Measurements from ENCODE around the gene CDKAL1. TPM values are rescaled to one million over a fixed set of nuclear protein-coding genes. Genes with fewer than 3 reads are reported as not detected.
A peak's percentile ranks its signal among the peaks of the same experiment; 100 is the strongest.
"Not testable (repeated sequence)": the region's sequence is repeated elsewhere in the genome, so short reads cannot be mapped to it uniquely, and the experiment has no call there.

The CDKAL1 gene
- total RNA-seq, 2 donors from 2014 or later = 12.1 to 19.0 TPM

DNA sequence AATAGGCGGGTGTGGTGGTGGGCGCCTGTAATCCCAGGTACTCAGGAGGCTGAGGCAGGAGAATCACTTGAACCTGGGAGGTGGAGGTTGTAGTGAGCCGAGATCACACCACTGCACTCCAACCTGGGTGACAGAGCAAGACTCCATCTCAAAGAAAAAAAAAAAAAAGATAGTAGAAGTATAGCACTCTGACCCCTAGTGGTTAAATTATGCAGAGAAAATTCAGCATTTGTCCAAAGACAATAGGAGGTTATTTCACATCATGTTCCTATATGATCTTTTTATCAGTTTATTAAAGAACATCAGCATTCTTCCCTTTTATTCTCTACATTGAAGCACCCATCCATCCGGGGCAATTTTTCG is 5.2 kb upstream of the CDKAL1 start:
- intact Hi-C loops (cut with DNase I) = loop anchor here (2.0 to 5.0 kb wide), 2 partner anchors 127 to 238 kb away; partner anchors contain the start of gene E2F3
- 30% methylated on average over 5 of the region's 5 CpGs for WGBS
- H3K4me3 ChIP-seq; H3K36me3 ChIP-seq; H3K27ac ChIP-seq; DNase-seq (ENCODE audit: low spot score); H3K4me1 ChIP-seq (replicated peaks); H3K9me3 ChIP-seq; H3K27me3 ChIP-seq (replicated peaks; ENCODE audit: insufficient read depth): not testable (repeated sequence)
- TF ChIP-seq CTCF (IDR thresholded peaks at IDR 0.05) = peak; percentile 40 to 66 (median 54)

DNA sequence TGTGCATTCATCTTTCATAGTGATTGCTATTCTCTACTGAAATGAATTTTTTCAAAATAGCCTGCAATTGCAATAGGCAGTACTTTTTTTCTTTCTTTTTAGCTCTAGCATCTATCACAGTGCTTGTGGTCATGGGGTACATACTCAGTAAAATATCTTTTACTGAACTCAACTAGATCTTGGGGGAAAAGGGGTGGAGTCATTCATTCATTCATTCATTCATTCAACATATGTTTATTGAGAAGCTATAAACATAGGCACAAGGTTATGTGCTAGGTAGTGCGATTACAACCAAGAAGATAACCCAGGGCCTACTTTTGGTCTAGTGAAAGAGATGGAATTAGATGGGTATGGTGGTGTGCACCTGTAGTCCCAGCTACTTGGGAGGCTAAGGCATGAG is 1.4 kb upstream of the CDKAL1 start:
- TF ChIP-seq POLR2A (IDR thresholded peaks at IDR 0.05) = no peak
- TF ChIP-seq POLR2AphosphoS5 (IDR thresholded peaks at IDR 0.05) = no peak
- no peak for TF ChIP-seq CTCF (IDR thresholded peaks at IDR 0.05)
- Histone ChIP-seq H3K9me3 (no peaks in the 10 kb centered on the region), H3K4me3 (no peak overlapping the region), H3K4me1 (replicated peaks) (no peaks in the 10 kb centered on the region), H3K27ac (no peak overlapping the region), H3K27me3 (replicated peaks; ENCODE audit: insufficient read depth) (no peaks in the 10 kb centered on the region), H3K36me3 (no peaks in the 10 kb centered on the region)
- intact Hi-C loops (cut with DNase I) = loop anchor here (5.0 kb wide), 1 partner anchor 441 kb away; no protein-coding TSS in a partner anchor
- no peak for DNase-seq (ENCODE audit: low spot score)
- WGBS = 100% methylated on average over 1 of the region's 1 CpG

GRCh38 chr6:20533746-20534294 is 437 bp upstream of the CDKAL1 start:
- H3K27me3 ChIP-seq (replicated peaks; ENCODE audit: insufficient read depth) = no peaks in the 10 kb centered on the region
- intact Hi-C loops (cut with DNase I) = loop anchor here (5.0 kb wide), 1 partner anchor 442 kb away; no protein-coding TSS in a partner anchor
- no peaks in the 10 kb centered on the region for H3K9me3 ChIP-seq
- H3K27ac ChIP-seq = peak overlapping the region; percentile 69 to 86
- no peak for TF ChIP-seq POLR2A (IDR thresholded peaks at IDR 0.05)
- no peak for TF ChIP-seq CTCF (IDR thresholded peaks at IDR 0.05)
- no peak for TF ChIP-seq POLR2AphosphoS5 (IDR thresholded peaks at IDR 0.05)
- no peaks in the 10 kb centered on the region for H3K36me3 ChIP-seq
- WGBS = 42% methylated on average over 6 of the region's 6 CpGs
- no peaks in the 10 kb centered on the region for H3K4me1 ChIP-seq (replicated peaks)
- peak overlapping the region; percentile 61 to 80 for H3K4me3 ChIP-seq
- no peak for DNase-seq (ENCODE audit: low spot score)

GRCh38 chr6:20538131-20538662 is 3.9 kb downstream of the CDKAL1 start:
- Histone ChIP-seq H3K9me3 (no peaks in the 10 kb centered on the region), H3K36me3 (no peaks in the 10 kb centered on the region), H3K4me3 (no peak overlapping the region), H3K27me3 (replicated peaks; ENCODE audit: insufficient read depth) (no peaks in the 10 kb centered on the region), H3K27ac (no peak overlapping the region), H3K4me1 (replicated peaks) (no peaks in the 10 kb centered on the region)
- TF ChIP-seq POLR2AphosphoS5 (IDR thresholded peaks at IDR 0.05) (no peak), CTCF (IDR thresholded peaks at IDR 0.05) (no peak)
- intact Hi-C loops (cut with DNase I) = no loop called here
- 84% methylated on average over 1 of the region's 1 CpG for WGBS
- DNase-seq (ENCODE audit: low spot score) = no peak

GRCh38 chr6:20538907-20539306 is 4.7 kb downstream of the CDKAL1 start:
- Histone ChIP-seq H3K27ac (no peak overlapping the region), H3K36me3 (no peaks in the 10 kb centered on the region), H3K4me3 (no peak overlapping the region), H3K27me3 (replicated peaks; ENCODE audit: insufficient read depth) (no peaks in the 10 kb centered on the region), H3K4me1 (replicated peaks) (no peaks in the 10 kb centered on the region), H3K9me3 (no peaks in the 10 kb centered on the region)
- intact Hi-C loops (cut with DNase I) = no loop called here
- 76% methylated on average over 4 of the region's 4 CpGs for WGBS
- DNase-seq (ENCODE audit: low spot score) = no peak
- TF ChIP-seq CTCF (IDR thresholded peaks at IDR 0.05) = no peak
- TF ChIP-seq POLR2A (IDR thresholded peaks at IDR 0.05) = no peak
- no peak for TF ChIP-seq POLR2AphosphoS5 (IDR thresholded peaks at IDR 0.05)

Measured in prostate gland (tissue), 2 donors.